NCI-H2196 (cell line): ENCODE data around the gene DMD.

ENCODE experiments used
- DNase-seq: peaks from one replicate; lab custom pipeline; 2025; ENCODE audit not compliant: unreplicated experiment; lab: John Stamatoyannopoulos, UW

DMD gene

DNA sequence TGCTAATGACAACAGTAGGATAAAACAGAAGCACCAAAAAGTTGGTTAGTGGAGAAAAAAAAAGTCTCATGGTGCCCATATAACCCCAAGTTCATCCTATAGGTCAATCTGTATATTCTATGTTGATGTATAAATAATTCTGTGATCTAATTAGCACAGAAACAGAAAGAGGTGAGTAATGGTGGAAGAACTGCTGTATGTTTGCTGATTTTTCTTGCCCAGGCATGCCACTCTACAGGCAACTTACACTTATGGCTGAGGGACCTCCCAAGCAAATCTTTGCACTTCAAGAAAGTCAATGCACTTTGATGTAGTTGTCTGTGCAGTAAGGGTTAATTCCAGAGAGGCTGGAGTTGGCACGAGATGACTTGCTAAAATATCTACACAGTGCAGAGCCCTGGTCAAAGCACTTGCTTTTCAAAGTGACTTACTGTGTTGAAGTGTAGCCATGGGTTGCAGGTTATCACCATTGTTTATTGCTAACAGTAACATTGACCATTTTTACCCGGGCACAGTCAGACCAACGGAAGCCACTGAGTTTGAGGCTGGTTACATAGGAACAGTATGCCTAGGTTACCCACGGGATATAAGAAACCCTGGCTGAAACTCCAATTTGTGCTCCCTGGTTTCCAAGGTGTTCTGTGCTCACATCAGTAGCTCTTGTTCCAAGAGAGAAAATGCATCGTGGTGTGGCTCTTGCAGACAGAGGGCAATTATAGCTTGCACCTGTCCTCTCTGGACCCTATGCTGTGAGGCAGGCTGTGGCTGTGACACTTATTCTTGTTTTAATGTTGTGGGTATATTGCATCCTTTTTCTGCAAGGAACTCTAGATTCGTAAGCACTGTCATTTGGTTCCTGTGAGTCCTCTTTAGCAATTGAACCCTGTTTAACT, 1998.2 kb downstream of the DMD start:
- DNase-seq = no peak

DNA sequence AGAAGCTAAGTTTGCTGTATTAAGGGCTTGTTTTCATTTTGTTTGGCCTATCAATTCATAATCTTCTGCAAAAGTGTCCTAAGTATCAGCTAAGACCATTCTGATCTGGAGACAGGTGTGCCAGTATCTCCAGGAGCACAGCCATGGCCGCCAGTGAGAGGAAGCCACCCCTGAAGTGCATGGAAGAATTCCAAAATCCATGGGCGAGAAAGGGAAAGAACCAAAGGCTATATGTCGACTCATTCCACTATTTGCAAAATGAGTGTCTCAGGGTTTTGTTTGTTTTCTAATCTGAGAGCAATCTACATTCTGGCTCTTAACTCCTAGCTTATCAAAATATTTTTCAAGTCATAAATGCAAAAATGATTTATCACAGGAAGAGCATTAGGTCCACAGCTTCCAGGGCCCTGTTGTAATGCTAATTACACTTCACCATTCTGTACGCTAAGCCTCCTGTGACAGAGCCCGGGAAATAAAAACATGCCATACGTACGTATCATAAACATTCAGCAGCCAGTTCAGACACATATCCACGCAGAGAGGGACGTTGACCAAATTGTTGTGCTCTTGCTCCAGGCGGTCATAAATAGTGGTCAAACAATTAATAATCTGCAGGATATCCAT, 2002.2 kb downstream of the DMD start:
- no peak for DNase-seq

DNA sequence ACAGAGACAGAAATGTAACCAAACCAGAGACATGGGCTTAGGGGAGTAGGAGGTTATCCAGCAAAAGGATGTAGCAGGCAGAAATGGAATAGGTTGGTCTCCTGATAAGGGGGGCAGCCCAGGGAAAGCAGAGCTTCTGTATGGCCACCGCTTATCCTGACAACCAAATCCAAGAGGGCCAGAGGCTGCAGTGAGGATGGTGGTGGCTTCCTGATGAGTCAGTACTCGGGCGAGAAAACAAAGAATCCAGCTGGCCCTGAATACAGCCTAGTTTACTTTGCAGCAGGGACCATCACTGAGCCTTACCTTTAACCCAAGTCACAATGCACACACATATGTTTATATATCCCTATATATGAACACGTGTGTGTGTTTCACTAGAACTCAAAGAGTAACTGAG, 2009.8 kb downstream of the DMD start:
- DNase-seq = no peak

DNA sequence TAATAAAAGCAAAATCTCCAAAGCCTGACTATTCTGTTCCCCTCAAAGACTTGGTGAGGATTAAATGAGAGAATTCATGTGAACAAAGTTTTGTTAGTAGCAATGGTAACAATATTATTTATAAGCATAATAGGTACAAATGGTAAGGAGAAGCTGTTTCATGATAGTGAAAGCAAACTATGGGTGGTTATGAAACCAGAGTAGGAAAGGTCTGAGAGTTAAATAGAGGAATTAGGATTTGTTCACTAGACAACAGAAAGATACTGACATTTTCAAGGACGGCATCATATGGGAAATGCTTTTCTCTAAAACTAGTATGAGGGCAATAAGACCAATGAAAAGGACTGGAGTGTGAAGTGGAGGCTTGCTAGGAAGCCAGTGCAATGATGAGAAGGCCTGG, 2010.9 kb downstream of the DMD start:
- no peak for DNase-seq

DNA sequence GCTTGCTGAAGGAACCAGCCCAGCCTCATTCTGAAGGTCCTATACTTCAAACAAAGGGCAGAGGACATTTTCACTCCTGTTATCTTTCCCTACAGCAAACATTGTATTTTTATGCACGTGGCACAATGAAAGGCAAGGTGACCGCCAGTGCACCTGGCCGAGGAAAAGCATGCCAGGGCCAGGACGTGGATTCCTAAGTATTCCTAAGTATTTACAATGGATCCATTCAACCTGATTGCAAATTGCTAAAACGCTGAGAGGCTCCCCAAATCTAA, 2011.6 kb downstream of the DMD start:
- no peak for DNase-seq

DNA sequence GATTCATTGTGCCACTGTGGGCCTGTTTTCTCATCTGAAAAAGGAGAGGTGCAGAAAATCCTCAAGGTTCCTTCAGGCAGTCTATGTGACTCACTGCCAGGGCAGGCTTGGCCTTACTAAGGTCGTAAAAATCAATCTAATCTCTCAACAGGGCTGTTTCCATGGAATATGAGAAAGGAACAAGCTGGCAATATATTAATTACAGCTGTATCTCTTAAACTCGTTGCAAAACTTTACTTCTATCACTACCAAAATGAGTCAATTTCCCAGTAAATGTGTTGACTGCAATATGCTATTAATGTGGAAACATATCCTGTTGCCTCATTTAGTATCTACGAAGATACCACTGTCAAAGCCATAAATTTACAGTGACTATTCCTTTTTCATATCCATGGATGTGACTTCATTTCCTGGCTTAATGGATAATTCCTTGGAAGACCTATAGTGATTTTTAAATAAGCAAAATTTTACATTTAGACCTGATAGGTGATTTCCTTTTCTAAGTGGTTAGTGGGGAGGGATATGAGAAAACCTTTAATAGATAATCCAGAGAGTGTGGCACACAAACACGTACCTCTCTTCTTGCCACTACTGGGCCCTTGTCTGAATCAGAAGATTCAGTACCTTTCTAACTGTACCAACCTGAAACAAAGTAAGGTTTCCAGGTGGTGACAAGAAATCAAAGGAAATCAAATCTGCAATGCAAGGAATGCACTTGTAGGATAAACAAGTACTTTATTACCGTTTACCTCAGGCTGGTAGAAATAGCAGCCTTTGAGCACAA, 2012.1 kb downstream of the DMD start:
- no peak for DNase-seq

DNA sequence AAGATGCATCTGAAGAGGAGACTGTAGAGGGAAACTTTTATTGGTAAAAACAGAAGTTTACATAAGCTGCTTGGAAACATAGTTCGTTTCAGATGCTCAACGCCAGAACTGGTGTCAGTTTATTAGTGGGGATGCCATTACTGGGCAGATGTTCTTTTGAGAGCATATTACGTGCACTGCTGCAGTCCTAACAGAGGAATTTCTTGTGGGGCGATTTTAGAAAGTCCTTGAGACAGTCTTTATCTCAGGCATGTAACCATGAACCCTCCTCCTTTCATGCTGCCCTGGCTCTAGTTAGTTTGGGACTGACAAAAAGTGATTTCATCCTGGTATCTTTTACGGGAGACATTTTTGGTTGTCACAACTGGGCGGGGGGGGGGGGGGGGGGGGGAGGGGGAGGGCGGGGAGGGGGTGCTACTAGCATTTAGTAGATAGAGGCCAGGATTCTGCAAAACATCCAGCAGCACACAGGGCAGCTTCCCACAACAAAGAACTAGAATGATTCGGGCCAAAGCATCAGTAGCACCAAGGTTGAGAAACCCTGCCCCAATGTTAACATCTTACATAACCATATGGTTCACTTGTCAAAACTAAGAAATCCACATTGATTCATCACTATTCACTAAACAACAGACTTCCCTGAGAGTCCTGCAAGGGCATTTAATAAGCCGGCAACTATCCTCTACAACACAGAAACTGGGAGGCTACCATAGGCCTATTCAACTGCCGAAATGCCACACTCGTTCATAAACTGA, 2021.0 kb downstream of the DMD start:
- no peak for DNase-seq

DNA sequence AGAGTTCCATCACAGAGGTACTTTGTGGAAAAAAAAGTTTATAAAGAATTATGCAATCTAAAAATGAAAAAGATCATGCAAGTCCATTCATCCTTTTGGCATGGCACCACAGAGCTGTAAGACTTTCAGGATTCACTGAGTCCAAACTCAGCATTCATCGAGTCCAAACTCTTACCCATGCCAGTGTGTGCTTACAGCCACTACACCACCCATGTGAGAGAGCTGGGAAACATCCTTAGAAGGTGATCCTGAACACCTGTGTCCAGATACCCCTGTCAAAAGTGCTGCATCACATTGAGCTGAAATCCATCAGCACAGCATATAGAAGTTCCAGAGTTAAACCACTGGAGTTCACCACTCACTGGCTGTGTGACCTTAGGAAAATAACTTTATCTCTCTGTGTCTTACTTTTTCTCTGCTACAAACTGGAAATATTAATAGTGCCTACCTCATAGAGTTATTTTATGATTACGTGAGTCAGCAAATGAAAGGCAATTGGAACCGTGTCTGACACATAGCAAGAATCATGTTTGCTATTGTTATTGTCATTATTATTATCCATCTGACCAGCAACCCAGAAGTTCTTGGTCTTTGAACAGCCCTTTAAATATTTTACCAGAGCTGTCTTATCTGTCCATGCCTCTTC, 2024.5 kb downstream of the DMD start:
- no peak for DNase-seq

DNA sequence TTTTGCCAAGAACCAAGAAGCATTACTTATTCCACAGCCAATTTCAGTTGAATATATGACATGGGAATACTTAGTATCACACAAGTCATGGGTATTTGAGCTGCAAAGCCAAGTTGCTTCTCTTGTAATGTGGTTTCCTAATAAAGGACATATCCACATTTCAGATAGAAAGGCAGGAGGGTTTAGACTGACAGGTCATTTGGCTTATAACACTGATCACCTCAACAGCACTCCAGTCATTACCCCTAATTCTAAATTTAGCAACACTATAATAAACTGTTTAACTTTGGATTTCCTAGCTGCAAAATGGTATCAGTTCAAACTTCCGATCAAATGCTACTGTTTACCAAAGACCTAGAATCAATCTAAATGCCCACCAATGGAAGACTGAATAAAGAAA, 2025.5 kb downstream of the DMD start:
- DNase-seq = no peak

DNA sequence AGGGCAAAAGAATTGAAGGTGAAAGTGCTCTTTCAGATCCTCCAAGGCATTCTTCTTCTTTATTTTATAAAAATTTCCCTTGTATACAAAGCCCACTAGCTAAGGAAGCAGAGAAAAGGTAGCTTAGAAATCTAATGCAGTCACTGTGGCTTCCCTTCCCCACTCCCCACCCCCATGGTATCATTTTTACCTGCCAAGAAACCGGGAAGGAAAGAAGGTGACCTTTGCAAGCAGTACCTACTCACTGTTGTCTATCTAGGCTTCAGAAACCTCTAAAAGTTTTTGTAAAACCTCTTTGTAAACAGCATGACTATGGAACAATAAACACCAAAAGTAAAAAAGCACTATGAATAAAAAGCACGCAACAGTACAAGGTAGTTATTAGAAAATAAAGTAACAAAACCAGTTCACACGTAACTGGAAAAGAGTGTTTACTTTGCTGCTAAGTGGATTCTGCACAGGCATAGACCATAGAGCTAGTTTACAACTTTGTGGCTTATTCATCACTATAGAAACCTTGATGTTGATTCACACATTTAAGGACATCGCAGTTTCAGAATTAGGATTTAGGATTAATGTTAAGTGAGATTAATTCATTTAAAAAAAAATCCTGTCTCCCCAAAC, 2029.9 kb downstream of the DMD start:
- DNase-seq = no peak

DNA sequence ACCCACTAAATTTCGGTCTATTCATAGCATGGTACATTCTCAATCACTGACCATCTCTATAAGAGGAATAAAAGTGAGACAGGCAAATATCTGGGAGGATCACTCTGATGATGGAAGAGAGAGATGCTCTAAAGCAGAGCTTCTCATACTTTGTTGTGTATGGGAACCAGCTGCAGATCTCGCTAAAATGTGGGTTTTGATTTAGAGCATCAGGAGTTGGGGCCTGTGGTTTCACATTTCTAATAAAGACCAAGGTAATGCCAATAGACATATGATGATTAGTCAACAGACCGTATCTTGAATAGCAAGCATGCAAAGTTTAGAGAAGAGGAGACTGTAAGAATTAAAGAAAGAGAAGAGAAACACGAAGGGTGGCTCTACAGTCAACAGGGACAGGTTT, 2032.1 kb downstream of the DMD start:
- no peak for DNase-seq

DNA sequence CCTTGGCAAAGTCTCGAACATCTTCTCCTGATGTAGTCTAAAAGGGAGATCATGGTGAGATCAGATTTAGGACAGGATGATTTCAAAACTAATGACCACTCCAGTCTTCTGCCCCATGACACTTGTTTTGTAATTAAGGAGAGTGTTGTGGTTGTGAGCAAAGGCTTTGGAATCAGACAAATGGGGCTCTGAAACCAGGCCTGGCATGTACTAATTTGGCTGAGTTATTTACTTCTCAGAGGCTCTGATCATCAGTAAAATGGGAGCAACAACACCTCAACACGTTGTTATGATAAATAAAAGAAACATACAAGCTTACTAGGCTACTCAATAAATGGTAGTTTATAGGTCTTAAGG, 2032.6 kb downstream of the DMD start:
- DNase-seq = no peak

DNA sequence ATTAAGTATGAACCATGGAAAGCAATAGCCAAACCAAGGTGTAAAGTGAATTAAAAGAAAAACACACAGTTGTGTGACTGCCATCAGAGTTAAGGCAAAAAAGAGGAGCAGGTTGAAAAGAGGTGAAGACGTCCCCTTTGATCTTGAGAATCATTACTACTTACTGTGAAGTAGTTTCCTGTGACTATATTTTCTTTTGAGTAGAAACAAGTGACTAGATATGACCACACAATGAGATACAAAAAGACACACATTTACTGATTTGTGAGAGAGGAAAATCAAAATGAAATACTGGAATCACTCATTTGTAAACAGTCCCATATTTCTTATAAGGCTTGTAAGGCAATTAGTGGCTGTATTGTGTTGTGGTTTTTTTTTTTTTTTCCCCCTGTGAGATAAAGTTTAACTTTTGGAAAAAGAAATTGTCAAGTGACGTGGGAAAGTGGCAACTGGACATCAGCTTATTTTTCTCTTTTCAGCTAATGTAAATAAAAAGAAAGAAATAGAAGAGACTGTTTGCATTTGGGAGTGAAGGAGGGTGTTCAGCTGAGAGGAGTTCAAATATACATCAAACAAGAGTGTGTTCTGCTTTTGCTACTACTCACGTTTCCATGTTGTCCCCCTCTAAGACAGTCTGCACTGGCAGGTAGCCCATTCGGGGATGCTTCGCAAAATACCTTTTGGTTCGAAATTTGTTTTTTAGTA, 2033.1 kb downstream of the DMD start:
- DNase-seq = no peak

DNA sequence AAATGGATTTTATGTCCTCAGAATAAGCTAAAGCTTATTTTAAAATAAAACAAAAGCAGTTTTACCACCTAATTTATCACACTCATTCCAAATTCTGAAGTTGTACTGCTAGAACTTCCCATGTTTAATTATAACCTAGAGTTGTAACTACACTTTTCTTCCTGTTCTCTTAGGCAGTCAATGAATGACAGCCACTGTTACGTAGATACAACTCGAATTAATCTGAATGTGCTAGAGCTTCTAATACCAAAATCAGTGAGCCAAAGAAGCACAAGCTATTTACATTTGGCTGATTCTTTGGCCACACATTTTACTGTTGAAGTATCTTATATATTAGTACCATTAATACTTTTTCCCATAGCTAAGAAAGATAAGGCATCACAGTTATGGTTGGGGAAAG, 2040.6 kb downstream of the DMD start:
- DNase-seq = no peak

DNA sequence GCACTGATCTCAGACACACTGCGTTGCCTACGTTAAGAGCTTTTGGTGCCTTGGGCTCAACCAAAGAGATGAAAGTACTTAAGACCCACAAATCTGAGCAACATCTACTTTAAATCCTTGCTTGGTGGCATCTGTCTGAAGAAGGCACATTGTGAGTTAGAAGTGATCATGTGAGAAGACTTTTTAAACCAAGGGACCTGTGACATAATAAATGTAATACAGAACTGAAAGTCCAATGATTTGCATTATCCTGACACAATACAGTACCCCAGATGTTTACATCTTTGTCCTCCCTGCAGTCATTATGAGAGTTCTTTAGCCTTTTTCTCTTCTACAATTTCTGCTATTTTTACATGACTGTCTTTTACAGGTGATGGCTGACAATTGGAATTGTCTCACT, 2042.8 kb downstream of the DMD start:
- DNase-seq = no peak

DNA sequence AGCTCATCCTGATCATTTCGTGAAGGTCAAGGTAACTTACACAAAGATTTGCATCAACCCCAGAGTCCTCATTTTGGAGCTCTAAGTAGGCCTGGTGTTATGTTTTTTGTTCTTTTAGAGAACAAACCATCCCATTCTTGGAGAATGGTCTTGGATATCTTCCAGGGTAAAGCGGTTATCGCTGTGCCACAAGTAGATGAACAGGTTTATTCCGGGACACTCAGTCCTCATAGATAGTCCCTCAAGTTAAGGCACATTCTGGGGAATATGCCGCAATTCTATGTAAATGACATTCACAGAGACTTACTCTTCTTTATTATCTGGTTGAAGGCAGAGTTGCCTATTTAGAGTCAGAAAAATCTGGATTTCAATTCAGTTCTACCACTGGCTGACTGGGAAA, 2044.5 kb downstream of the DMD start:
- no peak for DNase-seq

DNA sequence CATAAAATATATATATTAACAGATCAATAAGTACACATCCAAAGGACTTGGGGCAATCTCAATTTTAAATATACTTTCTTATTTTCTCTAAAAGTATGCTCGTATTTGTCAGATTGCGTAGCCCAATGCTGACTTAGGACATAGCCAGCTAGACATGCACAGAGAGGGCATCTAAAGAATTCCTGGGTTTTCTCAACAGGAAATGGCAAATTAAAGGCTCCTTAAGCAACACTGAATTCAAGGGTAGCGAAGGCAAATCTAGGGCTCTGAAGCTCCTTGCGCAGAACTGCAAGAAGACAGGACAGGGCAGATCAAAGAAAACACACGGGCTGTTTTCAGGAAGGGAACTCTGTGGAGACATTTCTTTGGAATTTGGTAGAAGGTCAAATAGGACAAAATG, 2044.9 kb downstream of the DMD start:
- no peak for DNase-seq

DNA sequence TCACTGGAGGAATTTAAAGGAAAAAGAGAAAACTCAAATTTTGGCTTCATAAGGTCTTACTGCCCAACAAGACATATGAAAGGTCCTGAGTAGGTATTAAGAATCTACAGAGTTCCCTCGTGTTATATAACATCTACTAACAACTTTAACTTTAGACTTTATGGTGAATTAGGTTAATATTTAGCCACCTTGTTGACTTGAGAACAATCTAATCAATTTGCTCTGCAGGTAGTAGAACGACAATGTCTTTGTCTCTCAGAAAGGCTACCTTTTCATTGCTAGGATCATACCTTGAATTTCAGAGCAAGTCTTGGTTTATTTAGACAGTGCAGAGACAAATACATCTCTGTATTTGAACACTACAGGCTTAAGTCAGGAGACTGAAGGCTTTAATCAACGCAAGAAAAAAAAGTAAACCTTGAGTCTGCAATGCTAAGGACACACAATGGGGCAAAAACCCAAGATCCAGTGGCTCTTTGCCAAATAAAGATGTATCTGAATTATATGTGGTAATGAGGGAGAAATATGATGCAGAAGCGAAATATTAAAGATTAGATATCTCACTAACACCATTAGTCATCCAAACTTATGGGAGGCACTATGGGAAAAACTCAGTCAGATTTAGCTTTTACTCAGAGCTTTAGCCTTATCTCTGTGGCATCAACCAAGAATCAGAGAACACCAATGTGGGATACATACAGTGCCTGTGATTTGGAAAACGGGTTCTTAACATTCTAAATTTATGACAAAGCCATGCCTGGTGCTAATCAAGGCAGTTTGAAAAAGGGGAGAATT, 2045.9 kb downstream of the DMD start:
- no peak for DNase-seq

DNA sequence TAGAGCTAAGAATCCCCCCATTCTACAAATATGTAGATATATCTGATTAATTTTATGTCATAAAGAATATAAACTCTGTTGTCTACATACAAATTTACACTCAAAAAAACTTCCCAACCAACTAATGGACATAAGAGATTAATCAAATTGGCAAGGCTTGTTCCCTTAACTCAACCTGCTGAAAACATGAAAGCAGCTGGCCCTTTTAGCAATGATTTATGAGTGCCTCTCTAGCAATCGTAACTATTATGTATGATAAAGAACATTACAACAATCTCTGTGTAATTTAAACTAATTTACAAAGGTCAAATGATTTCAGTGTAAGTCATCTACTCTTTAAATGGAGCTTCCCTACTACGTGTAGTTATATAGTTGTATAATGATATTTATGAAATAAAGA, 2056.4 kb downstream of the DMD start:
- DNase-seq = no peak
